Measurements from ENCODE around the gene WDR7.

DNA sequence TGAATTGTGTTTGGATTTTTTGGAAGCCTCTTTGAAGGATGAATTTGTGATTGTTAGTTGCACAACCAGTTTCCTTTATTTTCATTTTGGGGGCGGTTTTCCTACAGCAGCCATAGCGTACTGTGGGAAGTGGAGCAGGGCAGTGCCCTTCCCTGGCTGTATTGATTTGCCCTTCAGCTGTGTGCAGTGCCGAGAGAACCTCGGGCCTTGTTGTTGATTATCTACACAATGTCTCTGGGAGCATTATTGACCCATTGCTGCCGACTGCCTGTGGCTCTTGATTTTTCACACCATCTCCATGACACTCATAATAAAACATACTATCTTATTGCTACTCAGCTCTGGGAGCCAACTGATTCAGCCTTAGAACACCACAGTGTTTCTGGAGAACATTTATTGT is 333.6 kb downstream of the WDR7 start:
- TF ChIP-seq, protein P1, sequence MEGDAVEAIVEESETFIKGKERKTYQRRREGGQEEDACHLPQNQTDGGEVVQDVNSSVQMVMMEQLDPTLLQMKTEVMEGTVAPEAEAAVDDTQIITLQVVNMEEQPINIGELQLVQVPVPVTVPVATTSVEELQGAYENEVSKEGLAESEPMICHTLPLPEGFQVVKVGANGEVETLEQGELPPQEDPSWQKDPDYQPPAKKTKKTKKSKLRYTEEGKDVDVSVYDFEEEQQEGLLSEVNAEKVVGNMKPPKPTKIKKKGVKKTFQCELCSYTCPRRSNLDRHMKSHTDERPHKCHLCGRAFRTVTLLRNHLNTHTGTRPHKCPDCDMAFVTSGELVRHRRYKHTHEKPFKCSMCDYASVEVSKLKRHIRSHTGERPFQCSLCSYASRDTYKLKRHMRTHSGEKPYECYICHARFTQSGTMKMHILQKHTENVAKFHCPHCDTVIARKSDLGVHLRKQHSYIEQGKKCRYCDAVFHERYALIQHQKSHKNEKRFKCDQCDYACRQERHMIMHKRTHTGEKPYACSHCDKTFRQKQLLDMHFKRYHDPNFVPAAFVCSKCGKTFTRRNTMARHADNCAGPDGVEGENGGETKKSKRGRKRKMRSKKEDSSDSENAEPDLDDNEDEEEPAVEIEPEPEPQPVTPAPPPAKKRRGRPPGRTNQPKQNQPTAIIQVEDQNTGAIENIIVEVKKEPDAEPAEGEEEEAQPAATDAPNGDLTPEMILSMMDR (IDR thresholded peaks at IDR 0.05; ENCODE audit: low read length), result no peak
- no peak for TF ChIP-seq EZH2 (optimal IDR thresholded peaks at IDR 0.05; ENCODE audit: low read depth, low read length)
